ENCODE data around the gene MICOS13.
A peak's percentile ranks its signal among the peaks of the same experiment; 100 is the strongest.

The MICOS13 gene

DNA sequence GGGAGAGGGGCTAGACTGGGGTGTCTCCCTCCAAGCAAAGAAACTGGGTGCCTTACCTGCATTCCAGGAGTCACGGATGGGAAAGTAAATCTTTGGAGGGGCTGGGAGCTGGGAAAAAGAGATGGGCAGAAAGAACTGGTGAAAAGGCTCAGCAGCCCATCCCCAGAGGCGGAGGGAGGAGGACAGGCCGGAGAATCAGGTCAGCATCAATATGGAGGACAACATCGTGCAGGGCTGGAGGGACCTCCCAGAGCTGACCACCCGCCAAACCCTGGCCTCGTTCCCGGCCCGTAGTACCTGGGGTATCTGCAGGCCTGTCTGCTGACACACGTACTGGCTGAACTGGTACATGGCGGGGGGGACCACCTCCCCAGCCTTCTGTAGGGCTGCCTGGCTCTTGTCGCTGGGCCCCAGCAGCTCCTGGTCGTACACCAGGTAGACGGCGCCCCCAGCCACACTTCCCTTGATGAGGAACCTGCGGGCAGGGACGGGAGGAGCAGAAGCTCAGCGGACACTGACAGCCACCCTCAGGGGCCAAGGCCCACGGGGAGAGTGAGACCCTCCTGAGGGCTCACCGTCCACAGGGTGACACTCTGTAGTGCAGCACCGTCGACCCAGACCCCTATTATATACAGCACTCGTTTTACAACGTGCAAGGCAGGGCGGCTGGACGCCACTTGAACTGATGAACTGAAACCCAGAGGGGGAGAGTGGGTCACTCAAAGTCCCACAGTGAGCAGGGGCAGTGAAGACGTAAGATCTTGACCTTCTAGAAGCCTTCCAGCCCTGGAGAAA is 830 bp downstream of the MICOS13 start:
- DNase-seq, result no peak
- Mint-ChIP-seq H3K27me3 (ENCODE audit: low read depth, poor library complexity) (peaks cover 4% of the 10 kb centered on the region), H3K4me3 (peak overlapping the region; percentile 91), H3K36me3 (ENCODE audit: low read depth) (no peaks in the 10 kb centered on the region), H3K27ac (no peak overlapping the region), H3K9me3 (no peaks in the 10 kb centered on the region), H3K4me1 (peaks cover 33% of the 10 kb centered on the region)
- TF ChIP-seq, protein P1, sequence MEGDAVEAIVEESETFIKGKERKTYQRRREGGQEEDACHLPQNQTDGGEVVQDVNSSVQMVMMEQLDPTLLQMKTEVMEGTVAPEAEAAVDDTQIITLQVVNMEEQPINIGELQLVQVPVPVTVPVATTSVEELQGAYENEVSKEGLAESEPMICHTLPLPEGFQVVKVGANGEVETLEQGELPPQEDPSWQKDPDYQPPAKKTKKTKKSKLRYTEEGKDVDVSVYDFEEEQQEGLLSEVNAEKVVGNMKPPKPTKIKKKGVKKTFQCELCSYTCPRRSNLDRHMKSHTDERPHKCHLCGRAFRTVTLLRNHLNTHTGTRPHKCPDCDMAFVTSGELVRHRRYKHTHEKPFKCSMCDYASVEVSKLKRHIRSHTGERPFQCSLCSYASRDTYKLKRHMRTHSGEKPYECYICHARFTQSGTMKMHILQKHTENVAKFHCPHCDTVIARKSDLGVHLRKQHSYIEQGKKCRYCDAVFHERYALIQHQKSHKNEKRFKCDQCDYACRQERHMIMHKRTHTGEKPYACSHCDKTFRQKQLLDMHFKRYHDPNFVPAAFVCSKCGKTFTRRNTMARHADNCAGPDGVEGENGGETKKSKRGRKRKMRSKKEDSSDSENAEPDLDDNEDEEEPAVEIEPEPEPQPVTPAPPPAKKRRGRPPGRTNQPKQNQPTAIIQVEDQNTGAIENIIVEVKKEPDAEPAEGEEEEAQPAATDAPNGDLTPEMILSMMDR (IDR thresholded peaks at IDR 0.05), result no peak

DNA sequence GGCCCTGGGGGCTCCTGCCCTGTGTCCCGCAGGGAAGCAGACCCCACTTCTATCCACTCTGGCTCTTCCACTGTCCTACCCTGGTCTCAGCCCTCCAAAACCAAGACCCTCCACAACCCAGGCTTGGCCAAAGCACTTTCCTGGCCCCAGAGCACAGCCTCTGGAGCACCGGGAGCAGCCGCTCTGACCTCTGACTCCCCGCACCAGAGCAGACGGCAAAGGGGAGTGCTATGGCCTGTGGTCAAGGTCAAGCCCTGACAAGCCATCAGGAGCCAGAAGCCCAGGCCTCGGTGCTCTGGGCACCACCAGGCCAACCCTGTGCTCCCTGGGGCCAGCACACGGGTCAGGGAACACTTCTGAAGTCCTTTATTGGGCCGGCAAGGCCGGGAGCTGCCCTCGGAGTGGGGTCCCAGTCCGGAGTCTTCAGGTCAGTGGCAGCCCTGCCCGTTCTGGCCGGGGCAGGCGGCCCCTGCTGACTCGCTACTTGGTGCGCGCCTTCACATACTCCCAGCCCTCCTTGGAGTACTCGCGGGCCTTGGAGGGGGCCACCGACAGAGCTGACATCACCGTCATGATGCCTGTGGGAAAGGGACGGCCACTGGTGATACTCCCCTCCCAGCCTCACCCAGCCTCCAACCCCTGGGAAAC is 2.1 kb downstream of the MICOS13 start:
- TF ChIP-seq, protein P1 (IDR thresholded peaks at IDR 0.05), result no peak
- DNase-seq, result no peak
- H3K27ac Mint-ChIP-seq, result no peak overlapping the region
- H3K27me3 Mint-ChIP-seq (ENCODE audit: low read depth, poor library complexity), result peaks cover 2% of the 10 kb centered on the region
- peaks cover 8% of the 10 kb centered on the region for H3K36me3 Mint-ChIP-seq (ENCODE audit: low read depth)
- peaks cover 31% of the 10 kb centered on the region for H3K4me1 Mint-ChIP-seq
- no peaks in the 10 kb centered on the region for H3K9me3 Mint-ChIP-seq
- no peak overlapping the region for H3K4me3 Mint-ChIP-seq

DNA sequence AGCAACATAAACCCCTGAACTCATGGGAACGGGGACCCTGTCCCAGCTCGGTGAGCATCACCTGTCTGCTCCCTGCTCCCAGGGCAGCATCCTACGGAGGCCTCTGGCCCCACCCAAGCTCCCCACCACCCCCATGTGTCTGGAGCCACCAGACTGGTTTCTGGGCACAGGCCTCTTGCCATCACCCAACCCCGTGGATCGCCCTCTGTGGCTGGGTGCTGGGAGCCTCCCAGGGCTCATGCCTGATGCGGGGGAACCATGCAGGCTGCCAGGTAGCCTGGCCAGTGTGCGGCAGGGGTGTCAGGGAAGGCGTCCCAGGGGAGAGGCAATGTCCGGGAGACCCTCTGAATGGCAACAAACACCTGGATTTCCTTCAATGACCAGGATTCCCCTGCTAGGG is 2.7 kb downstream of the MICOS13 start:
- DNase-seq, result no peak
- Mint-ChIP-seq H3K4me3 (no peak overlapping the region), H3K36me3 (ENCODE audit: low read depth) (peaks cover 14% of the 10 kb centered on the region), H3K27me3 (ENCODE audit: low read depth, poor library complexity) (no peaks in the 10 kb centered on the region), H3K27ac (no peak overlapping the region), H3K4me1 (peaks cover 29% of the 10 kb centered on the region), H3K9me3 (no peaks in the 10 kb centered on the region)
- TF ChIP-seq, protein P1 (IDR thresholded peaks at IDR 0.05), result no peak

DNA sequence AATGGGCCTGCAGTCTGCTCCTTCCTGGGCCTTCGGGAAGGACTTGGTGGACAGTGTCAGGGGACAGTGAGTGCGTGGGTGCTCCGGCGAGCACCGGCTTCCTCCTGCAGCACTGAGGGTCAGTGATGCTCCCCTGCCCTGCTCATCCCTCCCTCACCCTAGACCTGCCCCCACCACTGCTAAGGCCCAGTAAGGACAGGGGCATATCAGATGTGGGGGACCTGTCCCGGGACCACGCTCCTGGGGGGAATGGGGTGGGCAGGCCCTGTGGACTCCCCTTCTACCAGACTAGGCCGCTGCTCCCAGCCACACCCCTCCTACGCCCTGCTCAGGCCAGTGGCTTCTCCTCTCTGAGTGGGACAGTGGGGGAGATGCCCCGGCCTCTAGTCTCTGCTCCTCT is 3.2 kb downstream of the MICOS13 start:
- DNase-seq, result no peak
- no peaks in the 10 kb centered on the region for H3K27me3 Mint-ChIP-seq (ENCODE audit: low read depth, poor library complexity)
- H3K9me3 Mint-ChIP-seq, result no peaks in the 10 kb centered on the region
- TF ChIP-seq, protein P1 (IDR thresholded peaks at IDR 0.05), result no peak
- no peak overlapping the region for H3K4me3 Mint-ChIP-seq
- H3K27ac Mint-ChIP-seq, result no peak overlapping the region
- peaks cover 25% of the 10 kb centered on the region for H3K4me1 Mint-ChIP-seq
- peaks cover 14% of the 10 kb centered on the region for H3K36me3 Mint-ChIP-seq (ENCODE audit: low read depth)

DNA sequence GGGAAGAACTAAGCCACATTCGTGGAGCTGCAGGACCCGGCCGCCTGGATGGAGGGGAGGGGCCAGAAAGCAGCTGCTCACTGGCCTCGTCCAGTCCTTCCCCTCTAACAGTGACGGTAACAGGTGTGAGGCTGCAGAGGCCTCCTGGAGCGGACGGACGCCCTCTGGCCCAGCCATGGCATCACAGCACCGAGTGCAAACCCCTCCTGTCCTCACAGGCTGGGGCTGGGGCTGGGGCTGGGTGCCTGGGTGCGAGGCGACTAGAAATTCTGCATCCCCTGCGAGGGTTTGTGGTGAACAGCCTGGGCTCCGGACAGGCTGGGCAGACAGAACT is 3.6 kb downstream of the MICOS13 start:
- TF ChIP-seq, protein P1 (IDR thresholded peaks at IDR 0.05), result no peak
- DNase-seq, result no peak
- H3K27me3 Mint-ChIP-seq (ENCODE audit: low read depth, poor library complexity), result no peaks in the 10 kb centered on the region
- peaks cover 14% of the 10 kb centered on the region for H3K36me3 Mint-ChIP-seq (ENCODE audit: low read depth)
- H3K9me3 Mint-ChIP-seq, result no peaks in the 10 kb centered on the region
- no peak overlapping the region for H3K4me3 Mint-ChIP-seq
- no peak overlapping the region for H3K27ac Mint-ChIP-seq
- peaks cover 21% of the 10 kb centered on the region for H3K4me1 Mint-ChIP-seq

All from nephron progenitor cell (in vitro differentiated cells).